ENCODE data around the gene RASGRF2.
"Not testable (repeated sequence)": the region's sequence is repeated elsewhere in the genome, so short reads cannot be mapped to it uniquely, and the experiment has no call there.

RASGRF2 gene

GRCh38 chr5:81121836-81122630, 161.9 kb downstream of the RASGRF2 start:
- FAIRE-seq, result no peak
- no peak for DNase-seq (ENCODE audit: insufficient read length, low spot score)
- TF ChIP-seq CTCF (IDR thresholded peaks at IDR 0.05; ENCODE audit: insufficient read depth, missing control alignments), result no peak

GRCh38 chr5:81124689-81125088, 164.5 kb downstream of the RASGRF2 start:
- not testable (repeated sequence) for FAIRE-seq; DNase-seq (ENCODE audit: insufficient read length, low spot score)

DNA sequence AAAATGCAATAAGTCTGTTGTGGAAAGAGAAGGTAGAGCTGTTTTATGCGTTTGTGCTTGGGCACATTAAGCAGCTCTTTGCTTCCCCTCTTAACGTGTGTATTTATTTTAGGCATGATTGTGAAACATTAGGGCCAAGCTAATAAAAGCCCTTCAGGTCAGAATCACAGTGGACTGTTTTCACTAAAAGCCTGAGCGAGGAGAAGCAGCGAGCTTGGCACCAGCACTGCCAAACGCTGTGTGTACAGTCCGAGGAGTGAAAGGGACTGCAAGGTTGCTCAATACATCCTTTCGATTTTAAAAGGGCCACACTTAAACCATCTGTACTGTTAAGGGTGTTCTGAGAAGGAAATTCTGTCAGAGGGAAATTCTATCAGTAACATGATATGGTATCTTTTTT, 165.8 kb downstream of the RASGRF2 start:
- FAIRE-seq, result no peak
- DNase-seq (ENCODE audit: insufficient read length, low spot score), result no peak

GRCh38 chr5:81128416-81128815, 168.3 kb downstream of the RASGRF2 start:
- FAIRE-seq (no peak), DNase-seq (ENCODE audit: insufficient read length, low spot score) (no peak)
- no peak for TF ChIP-seq CTCF (IDR thresholded peaks at IDR 0.05; ENCODE audit: insufficient read depth, missing control alignments)

More for the DNA sequence above, 165.8 kb downstream of the RASGRF2 start:
- no peak for TF ChIP-seq CTCF (IDR thresholded peaks at IDR 0.05; ENCODE audit: insufficient read depth, missing control alignments)

DNA sequence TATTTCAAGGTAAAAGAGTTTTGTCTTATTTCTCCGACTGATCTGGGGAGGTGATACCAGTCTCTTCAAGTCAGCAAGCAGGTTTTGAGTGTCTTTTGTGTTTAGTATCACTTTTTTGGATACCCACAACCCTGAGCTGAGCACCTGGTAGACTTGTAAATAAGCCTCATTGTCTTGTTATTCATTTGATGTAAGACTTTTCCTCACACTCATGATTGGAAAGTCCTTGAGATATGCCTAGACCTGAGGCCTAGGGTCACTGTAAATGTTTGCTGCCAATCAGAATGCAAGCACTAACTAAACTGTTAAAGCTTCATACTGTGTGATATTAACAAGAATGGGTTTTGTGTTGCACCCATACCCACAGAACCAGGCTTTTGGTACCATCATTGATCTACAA, 172.2 kb downstream of the RASGRF2 start:
- no peak for FAIRE-seq
- TF ChIP-seq CTCF (IDR thresholded peaks at IDR 0.05; ENCODE audit: insufficient read depth, missing control alignments), result no peak
- no peak for DNase-seq (ENCODE audit: insufficient read length, low spot score)

GRCh38 chr5:81134066-81134465, 173.9 kb downstream of the RASGRF2 start:
- no peak for TF ChIP-seq CTCF (IDR thresholded peaks at IDR 0.05; ENCODE audit: insufficient read depth, missing control alignments)
- FAIRE-seq, result no peak
- no peak for DNase-seq (ENCODE audit: insufficient read length, low spot score)

- TF ChIP-seq CTCF (IDR thresholded peaks at IDR 0.05; ENCODE audit: insufficient read depth, missing control alignments), result no peak
- no peak for DNase-seq (ENCODE audit: insufficient read length, low spot score)
- no peak for FAIRE-seq
Observed at GRCh38 chr5:81134566-81134965, 174.4 kb downstream of the RASGRF2 start.

All from D721Med (cell line).